Measurements from ENCODE around the gene THAP12. TPM values are rescaled to one million over a fixed set of nuclear protein-coding genes. Genes with fewer than 3 reads are reported as not detected.

Gene THAP12
- total and polyA plus RNA-seq, 10 of the 15 experiments (the other 5 are each of a cell fraction or from before 2014, with no cell fraction given), result 12.6 to 45.6 (median 22.3) TPM

DNA sequence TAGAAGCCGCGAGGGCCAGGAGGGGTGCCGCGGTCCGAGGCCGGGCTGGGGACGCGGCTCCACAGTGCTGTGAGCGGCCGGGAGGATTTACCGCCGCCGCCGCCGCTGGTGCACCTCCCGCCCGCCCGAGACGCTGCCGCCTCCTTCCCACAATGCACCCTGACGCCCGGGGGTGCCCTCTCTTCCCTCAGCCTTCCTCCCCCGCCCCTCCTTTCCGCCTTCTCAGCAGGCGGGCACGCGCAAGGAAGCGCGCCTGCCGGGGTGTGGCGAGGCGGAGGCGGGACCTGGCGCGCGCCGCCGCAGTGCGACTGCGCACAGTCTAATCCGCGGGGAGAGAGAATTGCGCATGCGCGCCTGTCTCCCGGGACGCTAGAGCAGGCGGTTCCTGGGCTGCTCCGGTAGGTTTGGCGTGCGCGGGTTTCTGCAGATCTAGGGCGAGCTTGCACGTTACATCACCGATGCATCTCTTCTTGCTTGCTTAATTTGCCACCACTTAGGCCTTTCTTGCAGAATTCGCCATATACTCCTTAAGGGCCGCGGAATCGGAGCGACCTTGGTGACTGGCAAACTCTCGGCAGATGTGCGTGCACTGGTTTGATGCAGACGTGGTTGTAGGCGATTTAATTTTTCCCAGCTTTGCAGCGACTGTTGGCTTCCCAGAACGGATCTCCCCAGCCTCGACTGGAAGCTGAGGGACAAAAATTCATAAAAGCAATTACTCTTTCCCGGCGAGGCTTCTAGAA, at the start of gene THAP12, which contains the start of gene GVQW3 (continued):
- TF ChIP-seq CREB1 (IDR thresholded peaks at IDR 0.05; ENCODE audit: low read depth), result peak; percentile 41
- no peak for TF ChIP-seq JUND (IDR thresholded peaks at IDR 0.05; ENCODE audit: low read depth, low read length)
- TF ChIP-seq, protein P1, sequence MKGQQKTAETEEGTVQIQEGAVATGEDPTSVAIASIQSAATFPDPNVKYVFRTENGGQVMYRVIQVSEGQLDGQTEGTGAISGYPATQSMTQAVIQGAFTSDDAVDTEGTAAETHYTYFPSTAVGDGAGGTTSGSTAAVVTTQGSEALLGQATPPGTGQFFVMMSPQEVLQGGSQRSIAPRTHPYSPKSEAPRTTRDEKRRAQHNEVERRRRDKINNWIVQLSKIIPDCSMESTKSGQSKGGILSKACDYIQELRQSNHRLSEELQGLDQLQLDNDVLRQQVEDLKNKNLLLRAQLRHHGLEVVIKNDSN (IDR thresholded peaks at IDR 0.05; ENCODE audit: borderline replicate concordance, extremely low read length, insufficient read depth, low read depth, low read length), result no peak
- no peak for TF ChIP-seq EZH2 (IDR thresholded peaks at IDR 0.05; ENCODE audit: borderline replicate concordance, control insufficient read depth, low read depth, low read length)
- no peak for TF ChIP-seq MEF2A (IDR thresholded peaks at IDR 0.05; ENCODE audit: insufficient read depth, low read depth, low read length)
- TF ChIP-seq, protein P2, sequence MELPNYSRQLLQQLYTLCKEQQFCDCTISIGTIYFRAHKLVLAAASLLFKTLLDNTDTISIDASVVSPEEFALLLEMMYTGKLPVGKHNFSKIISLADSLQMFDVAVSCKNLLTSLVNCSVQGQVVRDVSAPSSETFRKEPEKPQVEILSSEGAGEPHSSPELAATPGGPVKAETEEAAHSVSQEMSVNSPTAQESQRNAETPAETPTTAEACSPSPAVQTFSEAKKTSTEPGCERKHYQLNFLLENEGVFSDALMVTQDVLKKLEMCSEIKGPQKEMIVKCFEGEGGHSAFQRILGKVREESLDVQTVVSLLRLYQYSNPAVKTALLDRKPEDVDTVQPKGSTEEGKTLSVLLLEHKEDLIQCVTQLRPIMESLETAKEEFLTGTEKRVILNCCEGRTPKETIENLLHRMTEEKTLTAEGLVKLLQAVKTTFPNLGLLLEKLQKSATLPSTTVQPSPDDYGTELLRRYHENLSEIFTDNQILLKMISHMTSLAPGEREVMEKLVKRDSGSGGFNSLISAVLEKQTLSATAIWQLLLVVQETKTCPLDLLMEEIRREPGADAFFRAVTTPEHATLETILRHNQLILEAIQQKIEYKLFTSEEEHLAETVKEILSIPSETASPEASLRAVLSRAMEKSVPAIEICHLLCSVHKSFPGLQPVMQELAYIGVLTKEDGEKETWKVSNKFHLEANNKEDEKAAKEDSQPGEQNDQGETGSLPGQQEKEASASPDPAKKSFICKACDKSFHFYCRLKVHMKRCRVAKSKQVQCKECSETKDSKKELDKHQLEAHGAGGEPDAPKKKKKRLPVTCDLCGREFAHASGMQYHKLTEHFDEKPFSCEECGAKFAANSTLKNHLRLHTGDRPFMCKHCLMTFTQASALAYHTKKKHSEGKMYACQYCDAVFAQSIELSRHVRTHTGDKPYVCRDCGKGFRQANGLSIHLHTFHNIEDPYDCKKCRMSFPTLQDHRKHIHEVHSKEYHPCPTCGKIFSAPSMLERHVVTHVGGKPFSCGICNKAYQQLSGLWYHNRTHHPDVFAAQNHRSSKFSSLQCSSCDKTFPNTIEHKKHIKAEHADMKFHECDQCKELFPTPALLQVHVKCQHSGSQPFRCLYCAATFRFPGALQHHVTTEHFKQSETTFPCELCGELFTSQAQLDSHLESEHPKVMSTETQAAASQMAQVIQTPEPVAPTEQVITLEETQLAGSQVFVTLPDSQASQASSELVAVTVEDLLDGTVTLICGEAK (IDR thresholded peaks at IDR 0.05; ENCODE audit: borderline replicate concordance), result no peak
- TF ChIP-seq SRF (IDR thresholded peaks at IDR 0.05; ENCODE audit: low read depth in 2 of 2, low read length in 2 of 2), result peak in 1 of 2 experiments; percentile 50; a peak in 1 of 4 replicates
- no peak for TF ChIP-seq PAX8 (IDR thresholded peaks at IDR 0.05)
- TF ChIP-seq GABPA (IDR thresholded peaks at IDR 0.05; ENCODE audit: low read depth), result no peak
- TF ChIP-seq SIX5 (IDR thresholded peaks at IDR 0.05; ENCODE audit: low read depth, low read length, severe bottlenecking), result peak; percentile 43
- TF ChIP-seq, protein P3, sequence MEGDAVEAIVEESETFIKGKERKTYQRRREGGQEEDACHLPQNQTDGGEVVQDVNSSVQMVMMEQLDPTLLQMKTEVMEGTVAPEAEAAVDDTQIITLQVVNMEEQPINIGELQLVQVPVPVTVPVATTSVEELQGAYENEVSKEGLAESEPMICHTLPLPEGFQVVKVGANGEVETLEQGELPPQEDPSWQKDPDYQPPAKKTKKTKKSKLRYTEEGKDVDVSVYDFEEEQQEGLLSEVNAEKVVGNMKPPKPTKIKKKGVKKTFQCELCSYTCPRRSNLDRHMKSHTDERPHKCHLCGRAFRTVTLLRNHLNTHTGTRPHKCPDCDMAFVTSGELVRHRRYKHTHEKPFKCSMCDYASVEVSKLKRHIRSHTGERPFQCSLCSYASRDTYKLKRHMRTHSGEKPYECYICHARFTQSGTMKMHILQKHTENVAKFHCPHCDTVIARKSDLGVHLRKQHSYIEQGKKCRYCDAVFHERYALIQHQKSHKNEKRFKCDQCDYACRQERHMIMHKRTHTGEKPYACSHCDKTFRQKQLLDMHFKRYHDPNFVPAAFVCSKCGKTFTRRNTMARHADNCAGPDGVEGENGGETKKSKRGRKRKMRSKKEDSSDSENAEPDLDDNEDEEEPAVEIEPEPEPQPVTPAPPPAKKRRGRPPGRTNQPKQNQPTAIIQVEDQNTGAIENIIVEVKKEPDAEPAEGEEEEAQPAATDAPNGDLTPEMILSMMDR (IDR thresholded peaks at IDR 0.05 in 2 of 3, conservative IDR thresholded peaks at IDR 0.05 in 1 of 3; ENCODE audit: control insufficient read depth in 2 of 3, extremely low read depth in 1 of 3, insufficient read depth in 1 of 3, low read depth in 3 of 3, low read length in 3 of 3), result peak; percentile 17 to 50 (median 20); a peak in 3 of 6 replicates
- no peak for TF ChIP-seq STAT1 (conservative IDR thresholded peaks at IDR 0.05)
- no peak for TF ChIP-seq HDAC2 (IDR thresholded peaks at IDR 0.05)
- no peak for TF ChIP-seq SMARCA5 (IDR thresholded peaks at IDR 0.05)
- no peak for TF ChIP-seq SUPT20H (IDR thresholded peaks at IDR 0.05; ENCODE audit: borderline replicate concordance, control insufficient read depth, low read depth, low read length)
- no peak for TF ChIP-seq CEBPB (IDR thresholded peaks at IDR 0.05; ENCODE audit: borderline replicate concordance in 1 of 2, low read depth in 2 of 2, low read length in 2 of 2)
- no peak for TF ChIP-seq CREM (IDR thresholded peaks at IDR 0.05; ENCODE audit: low read depth)
- TF ChIP-seq, protein P4, sequence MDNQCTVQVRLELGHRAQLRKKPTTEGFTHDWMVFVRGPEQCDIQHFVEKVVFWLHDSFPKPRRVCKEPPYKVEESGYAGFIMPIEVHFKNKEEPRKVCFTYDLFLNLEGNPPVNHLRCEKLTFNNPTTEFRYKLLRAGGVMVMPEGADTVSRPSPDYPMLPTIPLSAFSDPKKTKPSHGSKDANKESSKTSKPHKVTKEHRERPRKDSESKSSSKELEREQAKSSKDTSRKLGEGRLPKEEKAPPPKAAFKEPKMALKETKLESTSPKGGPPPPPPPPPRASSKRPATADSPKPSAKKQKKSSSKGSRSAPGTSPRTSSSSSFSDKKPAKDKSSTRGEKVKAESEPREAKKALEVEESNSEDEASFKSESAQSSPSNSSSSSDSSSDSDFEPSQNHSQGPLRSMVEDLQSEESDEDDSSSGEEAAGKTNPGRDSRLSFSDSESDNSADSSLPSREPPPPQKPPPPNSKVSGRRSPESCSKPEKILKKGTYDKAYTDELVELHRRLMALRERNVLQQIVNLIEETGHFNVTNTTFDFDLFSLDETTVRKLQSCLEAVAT (IDR thresholded peaks at IDR 0.05), result no peak
- no peak; the same call in 1 of the 2 replicates for TF ChIP-seq RUNX3 (IDR thresholded peaks at IDR 0.05; ENCODE audit: low read length)
- no peak for TF ChIP-seq KAT2A (conservative IDR thresholded peaks at IDR 0.05; ENCODE audit: control insufficient read depth, low read depth, low read length)
- 0 out of 2 replicates have a peak, but pooled peaks have one; percentile 30 for TF ChIP-seq CBX5 (IDR thresholded peaks at IDR 0.05; ENCODE audit: low read depth)
- no peak for TF ChIP-seq TCF3 (IDR thresholded peaks at IDR 0.05; ENCODE audit: borderline replicate concordance, insufficient read depth, low read depth, low read length)

Measured in GM12878 (cell line).